Measurements from ENCODE around the gene GGT5.
"Not testable (repeated sequence)": the region's sequence is repeated elsewhere in the genome, so short reads cannot be mapped to it uniquely, and the experiment has no call there.

The GGT5 gene

DNA sequence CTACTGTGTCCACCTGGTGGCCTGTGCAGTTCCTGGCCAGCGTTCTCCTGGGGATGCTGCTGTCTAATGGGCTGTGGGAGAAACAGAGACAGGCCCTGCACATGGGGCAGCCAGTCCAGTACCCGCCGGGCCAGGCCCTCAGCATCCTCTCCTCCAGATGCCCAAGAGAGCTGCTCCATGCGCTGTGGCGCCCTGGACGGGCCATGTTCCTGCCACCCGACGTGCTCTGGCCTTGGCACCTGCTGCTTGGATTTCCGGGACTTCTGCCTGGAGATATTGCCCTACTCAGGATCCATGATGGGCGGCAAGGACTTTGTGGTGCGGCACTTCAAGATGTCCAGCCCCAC is 62.0 kb downstream of the GGT5 start:
- DNase-seq (ENCODE audit: low spot score): not testable (repeated sequence)

- no peak for DNase-seq (ENCODE audit: low spot score)
Measured at GRCh38 chr22:24181996-24182899, 62.6 kb downstream of the GGT5 start.

GRCh38 chr22:24181088-24181995 is 63.5 kb downstream of the GGT5 start, which contains the start of gene SUSD2:
SUSD2 (plus strand) TSS chr22:24181487; CDS start chr22:24181520, 33 bp downstream.
- no peak for DNase-seq (ENCODE audit: low spot score)

GRCh38 chr22:24180316-24181087 is 64.4 kb downstream of the GGT5 start:
- DNase-seq (ENCODE audit: low spot score): no peak

DNA sequence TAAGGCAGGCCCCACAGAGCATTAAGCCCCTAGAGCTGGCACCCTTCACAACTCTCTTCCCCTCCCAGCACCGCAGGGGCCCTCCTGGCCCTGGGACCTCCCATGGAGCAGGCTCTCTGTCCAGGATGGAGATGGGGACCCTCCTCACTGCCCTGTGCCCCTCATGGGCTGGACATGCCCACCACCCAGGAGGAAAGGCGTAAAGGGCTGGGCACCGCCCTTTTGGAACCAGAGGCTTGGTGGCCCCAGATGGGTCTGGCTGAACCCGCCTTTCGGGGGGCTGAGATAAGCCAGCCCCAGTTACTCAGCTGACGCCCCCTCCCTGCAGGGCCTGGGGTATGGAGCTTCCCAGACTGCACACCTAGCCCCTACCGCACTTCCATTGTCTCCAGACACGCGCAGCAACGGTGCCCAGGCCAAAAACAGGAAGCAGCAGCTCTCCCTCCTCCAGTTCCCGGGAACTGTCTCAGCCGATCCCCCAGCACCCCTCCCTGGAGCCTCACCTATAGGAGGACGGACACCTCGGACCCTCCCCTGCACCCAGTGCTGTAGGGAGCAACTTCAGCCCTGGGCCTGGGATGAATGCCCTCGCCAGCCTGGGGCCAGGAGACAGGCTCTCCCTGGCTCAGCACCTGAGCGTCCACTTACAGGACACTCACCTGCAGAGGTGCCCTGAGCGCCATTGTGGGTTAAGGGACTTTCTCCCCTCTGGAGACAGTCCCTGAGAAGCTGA is 65.2 kb downstream of the GGT5 start:
- DNase-seq (ENCODE audit: low spot score): no peak

GRCh38 chr22:24178502-24179440 is 66.1 kb downstream of the GGT5 start:
- DNase-seq (ENCODE audit: low spot score): no peak

- no peak for DNase-seq (ENCODE audit: low spot score)
Measured at GRCh38 chr22:24178021-24178431, 66.9 kb downstream of the GGT5 start.

- no peak for DNase-seq (ENCODE audit: low spot score)
Measured at GRCh38 chr22:24177456-24177855, 67.4 kb downstream of the GGT5 start.

DNA sequence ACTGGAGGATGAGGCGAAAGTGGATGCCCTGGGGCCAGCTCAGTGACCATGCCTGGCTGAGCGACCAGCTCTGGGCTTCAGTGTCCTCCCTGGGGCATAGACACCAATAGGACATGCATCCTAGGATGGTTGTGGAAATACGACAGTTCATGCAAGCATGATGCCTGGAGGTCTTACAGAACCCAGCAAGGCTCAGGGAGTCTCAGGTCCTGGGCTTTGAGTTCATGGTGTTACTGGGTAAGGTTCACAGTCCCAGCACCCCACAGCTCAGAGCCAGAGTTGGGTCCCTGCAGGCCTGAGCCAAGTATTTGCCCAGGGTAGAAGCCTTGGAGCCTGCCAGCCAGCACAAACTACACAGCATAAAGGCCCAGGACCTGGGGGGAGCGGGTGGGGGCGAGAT is 67.8 kb downstream of the GGT5 start:
- no peak for DNase-seq (ENCODE audit: low spot score)

DNA sequence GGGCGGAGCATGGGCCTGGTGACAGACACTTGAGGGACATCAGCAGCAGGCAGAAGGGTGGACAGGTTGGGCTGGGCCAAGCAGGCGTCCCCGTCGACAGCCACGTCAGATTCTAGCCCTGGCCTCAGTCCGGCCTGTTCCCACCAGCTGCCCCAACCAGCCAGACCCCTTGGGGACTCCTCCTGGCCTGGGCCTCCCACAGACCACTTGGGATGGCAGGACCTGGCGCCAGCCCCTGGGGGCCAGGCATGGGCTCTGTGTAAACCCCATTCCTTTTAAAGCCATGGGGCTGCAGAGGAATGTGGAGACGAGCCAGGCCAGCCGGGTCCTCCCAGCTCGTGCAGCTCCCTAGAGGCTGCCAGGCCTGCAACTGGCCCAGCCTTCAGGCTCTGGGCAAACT is 68.3 kb downstream of the GGT5 start:
- no peak for DNase-seq (ENCODE audit: low spot score)

DNA sequence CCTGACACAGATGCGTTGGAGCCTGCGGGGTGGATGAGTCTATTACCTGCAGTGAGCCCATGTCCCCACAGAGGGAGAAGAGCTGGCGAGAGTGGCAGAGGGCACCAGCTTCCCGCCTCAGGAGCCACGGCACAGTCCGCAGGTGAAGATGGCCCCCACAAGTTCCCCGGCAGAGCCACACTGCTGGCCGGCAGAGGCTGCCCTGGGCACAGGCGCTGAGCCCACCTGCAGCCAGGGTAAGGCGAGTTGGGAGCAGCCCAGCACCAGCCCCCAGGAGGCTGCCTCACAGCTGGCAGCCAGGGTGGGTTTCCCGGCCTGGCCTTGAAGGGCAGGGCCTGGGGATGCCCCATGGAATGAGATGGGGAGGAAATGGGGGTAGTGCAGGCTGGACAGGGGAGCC is 68.8 kb downstream of the GGT5 start:
- no peak for DNase-seq (ENCODE audit: low spot score)

DNA sequence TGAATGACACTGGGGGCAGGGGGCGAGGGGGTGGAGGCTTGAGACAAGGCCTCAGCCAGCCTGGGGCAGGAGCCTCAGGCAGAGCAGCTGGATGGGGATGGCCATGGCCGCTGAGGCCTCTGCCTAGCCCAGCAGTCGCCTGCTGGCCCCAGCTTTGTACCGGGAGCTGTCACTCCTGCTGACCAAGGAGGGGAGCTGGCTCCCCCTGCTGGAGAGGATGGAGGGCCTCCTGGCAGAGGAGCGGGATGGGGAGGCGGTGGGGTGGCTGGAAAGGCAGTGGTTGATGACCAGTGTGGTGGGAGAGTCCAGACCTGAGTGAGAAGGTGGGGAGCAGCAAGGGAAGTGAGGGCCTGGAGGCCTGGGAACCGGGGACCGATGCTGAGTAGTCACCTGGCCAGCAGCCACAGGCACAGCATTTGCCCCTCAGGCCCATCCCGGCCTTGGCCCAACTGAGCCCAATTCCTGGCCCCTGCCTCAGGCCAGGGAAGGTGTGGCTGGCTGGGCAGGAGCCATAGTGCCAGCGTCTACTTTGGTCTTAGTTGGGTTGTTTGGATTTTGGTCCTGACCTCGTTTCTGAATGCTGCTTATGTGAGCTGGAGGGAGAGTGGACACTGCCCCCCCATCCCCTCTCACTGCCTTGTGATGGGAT is 69.6 kb downstream of the GGT5 start:
- DNase-seq (ENCODE audit: low spot score): peak; percentile 60

GRCh38 chr22:24171822-24172221 is 73.1 kb downstream of the GGT5 start:
- DNase-seq (ENCODE audit: low spot score): no peak

DNA sequence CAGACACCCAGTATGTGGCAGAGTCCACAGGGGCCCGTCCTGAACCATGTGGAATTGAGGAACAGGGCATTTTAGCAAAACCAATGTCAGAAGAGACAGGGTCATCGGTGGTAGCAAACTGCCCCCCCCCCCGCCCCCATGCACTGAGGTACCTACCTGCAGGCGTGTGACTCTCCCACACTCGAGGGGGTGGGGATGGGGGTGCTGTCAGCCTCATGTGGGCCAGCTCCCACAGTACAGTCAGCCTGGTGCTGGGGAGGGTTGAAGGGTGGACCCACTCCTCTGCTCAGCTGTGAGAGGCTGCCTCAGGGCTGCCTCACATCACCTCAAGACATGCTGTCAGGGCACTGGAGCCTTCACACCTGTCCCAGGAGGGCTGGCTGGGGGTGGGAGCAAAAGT is 74.2 kb downstream of the GGT5 start:
- no peak for DNase-seq (ENCODE audit: low spot score)

GRCh38 chr22:24170188-24170587 is 74.7 kb downstream of the GGT5 start:
- no peak for DNase-seq (ENCODE audit: low spot score)
